GM18907 (cell line): ENCODE measurements around the gene P2RY12.

Experiments
- ATAC-seq: cut with Tn5 transposase; IDR thresholded peaks from one replicate; pipeline ENCODE4 v1.9.1; 2021; ENCODE audit warnings: mild to moderate bottlenecking, moderate library complexity; ENCODE audit not compliant: unreplicated experiment

P2RY12 gene

GRCh38 chr3:151347432-151347831 lies 37.1 kb downstream of the P2RY12 start:
- no peak for ATAC-seq

DNA sequence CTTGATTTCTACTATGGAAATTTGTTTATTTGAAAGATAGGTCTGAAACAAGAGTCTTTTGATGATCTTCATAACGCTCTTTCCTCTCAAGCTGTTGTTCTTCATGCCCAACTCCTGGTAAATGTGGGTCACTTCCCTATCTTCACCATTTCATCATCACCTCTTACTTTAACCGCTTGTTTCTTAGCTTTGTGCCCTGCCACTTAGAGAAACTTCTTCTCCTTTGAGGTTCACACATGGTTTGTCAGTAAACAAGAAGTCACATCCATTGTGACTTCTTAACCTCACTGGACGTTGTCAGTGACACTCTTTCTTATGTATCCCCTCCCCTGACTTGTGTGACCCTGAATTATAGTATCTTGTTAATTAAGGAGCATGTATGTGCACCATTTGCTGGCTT lies 38.3 kb downstream of the P2RY12 start:
- no peak for ATAC-seq

GRCh38 chr3:151345859-151346258 lies 38.7 kb downstream of the P2RY12 start:
- no peak for ATAC-seq

DNA sequence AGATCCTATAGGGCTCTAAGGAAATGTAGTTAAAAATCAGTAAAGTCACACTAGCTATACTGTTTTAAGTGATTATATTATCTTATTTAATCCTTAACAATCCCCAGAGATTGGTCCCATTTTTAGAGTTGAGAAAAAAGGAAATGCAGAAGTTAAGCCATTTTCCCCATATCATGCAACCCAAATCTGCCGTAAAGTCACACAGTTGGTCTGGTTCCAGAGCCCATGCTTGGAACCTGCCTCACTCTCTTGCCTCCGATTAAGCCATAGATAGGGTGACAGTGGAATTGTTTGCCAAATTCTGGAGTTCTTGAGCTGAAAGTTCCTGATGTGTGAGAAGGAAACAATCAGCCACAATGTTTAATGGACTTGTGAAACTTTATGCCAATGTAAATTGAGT lies 52.9 kb downstream of the P2RY12 start:
- no peak for ATAC-seq

DNA sequence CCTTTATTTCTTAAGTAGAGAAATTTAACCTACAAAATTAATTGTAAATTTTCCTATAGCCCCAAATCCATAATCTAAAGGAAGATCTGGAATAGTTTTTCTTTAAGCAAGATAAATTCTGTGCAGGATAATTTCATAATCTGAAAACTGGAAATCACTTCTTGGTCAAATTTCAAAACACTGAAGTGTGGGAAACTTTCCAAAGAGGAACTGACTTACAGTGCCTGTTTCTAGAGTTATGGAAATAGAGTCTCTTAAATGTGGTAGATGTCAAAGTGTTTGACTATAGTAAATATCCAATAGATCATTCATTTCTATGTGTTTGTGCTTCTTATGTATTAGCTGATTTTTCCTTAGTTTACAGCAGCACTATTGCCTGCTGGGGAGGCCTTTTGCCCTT lies 53.7 kb downstream of the P2RY12 start:
- ATAC-seq: no peak

DNA sequence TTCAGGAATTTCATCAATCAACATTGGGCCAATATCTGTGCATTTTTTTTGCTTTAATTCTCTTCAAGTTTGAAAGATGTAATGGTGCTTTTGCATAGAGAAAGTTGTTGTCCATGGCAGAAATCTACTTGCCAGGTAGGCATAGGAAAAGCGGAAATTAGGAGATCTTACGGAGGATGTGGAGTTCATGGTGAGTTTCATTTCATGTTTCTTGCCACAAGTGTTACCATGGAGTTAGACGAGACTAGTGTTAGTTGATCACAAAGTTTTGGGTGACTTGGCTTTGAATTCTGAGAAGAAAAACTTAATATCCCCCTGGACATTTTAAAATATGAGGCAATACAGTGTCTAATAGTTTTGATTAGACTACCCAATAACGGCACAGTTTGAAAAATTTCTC lies 54.2 kb downstream of the P2RY12 start:
- no peak for ATAC-seq

DNA sequence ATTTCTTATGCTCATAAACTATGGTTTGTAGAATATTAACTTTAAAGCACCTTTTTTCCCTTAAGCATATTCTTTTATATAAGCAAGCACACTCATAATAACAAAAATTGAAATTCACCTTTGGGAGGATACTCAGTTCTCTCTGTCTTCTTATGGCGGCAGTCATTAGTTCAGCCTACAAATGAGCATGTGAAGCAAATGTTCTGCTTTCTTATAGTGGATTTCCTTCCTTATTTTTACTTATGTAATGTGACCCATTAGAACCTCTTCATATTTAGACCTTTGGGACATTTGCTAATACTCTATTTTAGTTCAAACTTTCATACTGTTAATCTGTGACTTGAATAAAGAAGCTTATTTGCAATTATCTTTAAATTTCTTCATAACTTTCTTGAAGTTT lies 55.2 kb downstream of the P2RY12 start, which contains the start of gene P2RY13:
Gene P2RY13, minus strand, starts transcription at position 187 of the 400 bp plus-strand sequence. Its CDS starts 21 bp downstream, at position 166.
- no peak for ATAC-seq

DNA sequence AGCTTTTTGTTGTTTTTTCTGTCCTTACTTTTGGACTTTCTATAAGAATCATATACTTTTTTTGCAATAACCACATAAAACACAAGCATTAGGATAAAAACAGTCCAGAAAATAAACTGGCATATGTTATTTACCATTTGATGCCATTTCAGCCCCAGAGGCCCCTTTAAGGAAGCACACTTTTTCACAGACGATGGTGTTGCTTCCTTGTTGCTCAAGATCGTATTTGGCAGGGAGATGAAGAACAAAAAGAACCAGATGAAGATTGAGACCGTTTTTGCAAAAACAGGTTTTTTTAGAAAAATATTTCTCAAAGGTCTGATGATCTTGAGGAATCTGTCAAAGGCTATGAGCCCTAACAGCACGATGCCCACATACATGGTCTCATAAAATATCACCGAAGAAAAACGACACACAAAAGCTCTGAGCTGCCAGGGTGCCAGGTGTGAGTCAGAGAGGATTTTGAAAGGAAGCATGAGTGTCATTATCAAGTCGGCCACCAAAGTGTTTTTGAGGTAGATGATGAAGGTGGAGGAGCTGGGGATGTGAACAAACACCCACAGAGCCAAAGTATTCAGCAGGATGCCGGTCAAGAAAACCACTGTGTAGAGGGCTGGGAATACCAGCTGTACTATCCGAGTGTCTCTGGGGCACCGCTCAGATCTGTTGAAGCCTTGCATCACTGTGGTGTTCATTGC lies 56.1 kb downstream of the P2RY12 start:
- ATAC-seq: no peak

GRCh38 chr3:151327571-151328198 lies 56.9 kb downstream of the P2RY12 start:
- no peak for ATAC-seq

DNA sequence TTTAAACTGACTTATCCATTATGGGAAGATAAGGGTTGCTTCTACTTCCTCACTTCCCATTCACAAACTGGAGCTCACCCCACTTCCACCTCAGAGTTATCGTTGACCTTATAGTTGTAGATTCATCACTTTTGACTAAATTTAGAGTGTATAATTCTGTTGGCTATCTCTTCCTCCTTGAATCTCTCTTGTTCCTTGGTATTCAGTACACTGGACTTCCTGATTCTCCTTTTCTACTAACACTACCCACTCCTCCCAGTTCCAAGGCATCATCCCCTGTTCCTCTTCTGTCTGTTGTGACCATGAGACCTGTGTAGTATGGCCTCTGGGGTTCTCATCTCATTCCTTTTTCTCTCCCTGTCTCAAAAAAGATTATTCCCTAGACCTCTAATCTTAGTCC lies 62.0 kb downstream of the P2RY12 start:
- no peak for ATAC-seq

- no peak for ATAC-seq
Measured at GRCh38 chr3:151321526-151321925, 63.0 kb downstream of the P2RY12 start.

DNA sequence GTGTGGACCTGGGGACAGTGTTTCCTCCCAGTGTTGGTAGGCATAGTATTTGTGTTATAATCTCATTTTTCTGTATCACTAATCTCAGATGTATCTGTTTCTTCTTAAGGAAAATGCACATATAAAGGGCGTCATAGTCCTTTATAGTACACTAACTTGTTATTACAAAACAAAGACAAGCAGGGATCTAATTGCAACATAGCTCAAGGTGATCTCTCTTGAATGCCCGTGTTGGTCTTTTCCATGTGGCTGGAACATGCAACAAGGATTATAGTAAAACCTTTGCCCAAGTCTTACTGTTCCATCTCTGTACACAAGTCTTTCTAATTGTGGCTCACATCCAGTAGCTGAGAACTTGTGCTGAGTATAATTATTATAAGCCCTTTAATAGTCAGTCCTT lies 64.4 kb downstream of the P2RY12 start:
- no peak for ATAC-seq

- ATAC-seq: no peak
Measured at GRCh38 chr3:151319628-151320027, 64.9 kb downstream of the P2RY12 start.

GRCh38 chr3:151318991-151319390 lies 65.6 kb downstream of the P2RY12 start:
- no peak for ATAC-seq

DNA sequence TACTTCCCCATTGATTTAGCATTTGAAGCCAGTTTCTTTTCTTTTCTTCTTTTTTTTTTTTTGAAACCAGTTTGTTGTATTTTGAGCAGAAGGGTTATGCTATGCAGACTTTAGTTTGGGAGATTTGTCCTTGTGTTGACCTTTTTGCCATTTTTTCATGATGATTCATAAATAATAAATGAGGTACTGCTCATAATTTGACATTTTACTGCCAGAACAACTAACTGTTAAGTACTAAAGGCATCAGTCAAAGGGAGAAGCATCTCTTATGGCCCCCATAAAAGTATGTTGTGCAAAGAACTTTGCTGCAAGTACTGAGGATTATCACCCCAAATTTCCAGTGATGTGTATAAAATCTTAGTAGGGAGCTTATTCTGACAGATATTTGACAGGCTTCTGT lies 66.2 kb downstream of the P2RY12 start:
- no peak for ATAC-seq

GRCh38 chr3:151316267-151316991 lies 68.1 kb downstream of the P2RY12 start, which contains the start of gene GPR87:
TSS of gene GPR87 (minus strand) at chr3:151316820. CDS start at chr3:151300100, 16,720 bp downstream.
- ATAC-seq: peak; percentile 59

- ATAC-seq: no peak
Measured at GRCh38 chr3:151315846-151316245, 68.7 kb downstream of the P2RY12 start.

- ATAC-seq: no peak
Measured at GRCh38 chr3:151315136-151315535, 69.4 kb downstream of the P2RY12 start.

- ATAC-seq: no peak
Measured at GRCh38 chr3:151314593-151314992, 70.0 kb downstream of the P2RY12 start.

DNA sequence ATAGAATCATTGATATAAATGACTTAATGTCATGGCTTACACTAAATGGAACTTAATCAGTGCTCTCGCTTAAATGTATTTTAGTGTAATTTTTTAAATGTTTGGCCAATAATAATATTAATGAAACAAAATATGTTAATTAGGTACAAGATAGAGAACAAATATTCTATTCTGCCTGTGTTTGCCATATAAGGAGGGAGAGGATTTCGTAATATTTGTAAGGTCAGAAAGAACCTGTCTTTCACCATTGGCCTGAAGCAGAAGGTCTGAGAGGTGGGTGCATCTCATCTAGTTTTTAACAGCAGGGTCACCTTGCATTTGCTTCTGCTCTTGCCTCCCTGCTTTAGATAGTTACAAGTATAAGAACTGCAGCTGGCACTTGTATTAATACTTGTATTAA lies 70.4 kb downstream of the P2RY12 start:
- no peak for ATAC-seq

GRCh38 chr3:151312972-151313371 lies 71.6 kb downstream of the P2RY12 start:
- no peak for ATAC-seq

GRCh38 chr3:151309566-151309965 lies 75.0 kb downstream of the P2RY12 start:
- ATAC-seq: no peak
